Stimulated activated naive CD8-positive, alpha-beta T cell treated with anti-CD3 and anti-CD28 coated beads, Interleukin-15, Interleukin-2, amounts not matched to agents 100 ng/mL and 50 ng/mL, for 24 hours (primary cell): ENCODE results near the gene CPT1B.
"Not testable (repeated sequence)": the region's sequence is repeated elsewhere in the genome, so short reads cannot be mapped to it uniquely, and the experiment has no call there.

Experiments
- H3K27ac Mint-ChIP-seq: one replicate; pipeline ENCODE4 v1.8.0; 2021; ENCODE audit warnings: mild to moderate bottlenecking, mixed read lengths
- H3K27me3 Mint-ChIP-seq: one replicate; pipeline ENCODE4 v1.8.0; 2021; ENCODE audit warnings: mixed read lengths
- H3K36me3 Mint-ChIP-seq: one replicate; pipeline ENCODE4 v1.8.0; 2021; ENCODE audit warnings: low read depth, mixed read lengths
- H3K4me1 Mint-ChIP-seq: one replicate; pipeline ENCODE4 v1.8.0; 2021; ENCODE audit warnings: low read depth, mixed read lengths
- H3K4me3 Mint-ChIP-seq: one replicate; pipeline ENCODE4 v1.8.0; 2021; ENCODE audit warnings: mild to moderate bottlenecking, mixed read lengths
- H3K9me3 Mint-ChIP-seq: one replicate; pipeline ENCODE4 v1.8.0; 2021; ENCODE audit warnings: mixed read lengths

CPT1B gene

DNA sequence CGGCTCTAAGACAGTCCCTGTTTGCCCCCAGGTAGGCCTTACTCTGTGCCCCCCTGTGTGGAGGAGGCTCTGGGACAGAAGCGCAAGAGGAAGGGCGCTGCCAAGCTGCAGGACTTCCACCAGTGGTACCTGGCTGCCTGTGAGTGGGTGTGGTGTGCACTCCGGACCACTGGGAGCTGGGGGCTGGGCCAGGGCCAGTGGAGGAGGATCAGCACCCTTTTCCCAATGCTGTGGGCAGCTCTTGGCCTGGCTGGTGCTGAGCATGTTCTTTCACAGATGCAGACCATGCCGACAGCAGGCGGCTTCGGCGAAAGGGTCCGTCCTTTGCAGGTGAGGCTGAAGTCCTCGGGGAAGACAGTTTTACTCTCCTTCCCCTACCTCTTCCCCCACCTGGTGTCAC lies 56.5 kb downstream of the CPT1B start:
- H3K4me1 Mint-ChIP-seq = peaks cover 7% of the 10 kb centered on the region
- H3K9me3 Mint-ChIP-seq = no peaks in the 10 kb centered on the region
- H3K4me3 Mint-ChIP-seq = no peak overlapping the region
- H3K27ac Mint-ChIP-seq = no peak overlapping the region
- H3K27me3 Mint-ChIP-seq = no peaks in the 10 kb centered on the region
- peaks cover 30% of the 10 kb centered on the region for H3K36me3 Mint-ChIP-seq

DNA sequence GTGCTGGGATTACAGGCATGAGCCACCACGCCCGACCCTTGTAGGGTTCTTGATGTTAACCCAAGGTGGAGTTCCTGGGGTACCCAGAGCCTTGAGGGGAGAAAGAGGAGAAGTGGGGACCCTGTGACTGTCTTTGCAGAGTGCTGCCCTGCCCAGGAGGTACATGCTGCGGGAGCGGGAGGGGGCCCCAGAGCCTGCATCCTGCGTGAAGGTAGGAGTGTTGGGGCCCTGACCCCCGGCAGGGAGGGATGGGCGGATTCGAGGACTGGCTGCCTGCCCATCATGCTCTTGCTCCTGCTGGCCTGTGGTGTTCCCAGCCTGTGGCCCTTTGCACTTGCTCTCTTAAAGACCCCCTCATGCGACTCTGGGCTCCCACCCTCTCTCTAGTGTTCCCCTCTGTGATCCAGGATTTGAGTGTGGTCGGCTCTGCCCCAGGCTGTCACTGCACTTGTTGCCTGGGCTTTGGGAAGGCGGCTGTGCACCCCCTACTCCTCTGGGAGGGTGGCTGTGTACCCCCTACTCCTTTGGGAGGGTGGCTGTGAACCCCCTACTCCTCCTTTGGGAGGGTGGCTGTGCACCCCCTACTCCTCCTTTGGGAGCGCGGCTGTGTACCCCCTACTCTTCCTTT lies 57.3 kb downstream of the CPT1B start:
- Mint-ChIP-seq H3K4me1 (peaks cover 7% of the 10 kb centered on the region), H3K36me3 (peaks cover 38% of the 10 kb centered on the region), H3K9me3 (no peaks in the 10 kb centered on the region), H3K27ac (no peak overlapping the region), H3K4me3 (no peak overlapping the region), H3K27me3 (no peaks in the 10 kb centered on the region)

DNA sequence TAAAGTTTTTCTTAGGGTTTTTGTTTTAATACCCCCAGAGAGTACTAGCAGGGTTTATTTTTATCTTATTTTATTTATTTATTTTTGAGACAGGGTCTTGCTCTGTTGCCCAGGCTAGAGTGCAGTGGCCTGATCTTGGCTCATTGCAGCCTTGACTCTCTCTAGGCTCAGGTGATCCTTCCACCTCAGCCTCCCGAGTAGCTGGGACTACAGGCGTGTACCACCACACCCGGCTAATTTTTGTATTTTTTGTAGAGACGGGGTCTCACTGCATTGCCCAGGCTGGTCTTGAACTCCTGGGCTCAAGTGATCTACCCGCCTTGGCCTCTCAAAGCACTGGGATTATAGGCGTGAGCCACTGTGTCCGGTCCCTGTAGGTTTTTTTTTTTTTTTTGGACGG lies 58.0 kb downstream of the CPT1B start:
- not testable (repeated sequence) for H3K9me3 Mint-ChIP-seq, H3K4me3 Mint-ChIP-seq, H3K27ac Mint-ChIP-seq, H3K4me1 Mint-ChIP-seq, H3K27me3 Mint-ChIP-seq
- peaks cover 42% of the 10 kb centered on the region for H3K36me3 Mint-ChIP-seq

DNA sequence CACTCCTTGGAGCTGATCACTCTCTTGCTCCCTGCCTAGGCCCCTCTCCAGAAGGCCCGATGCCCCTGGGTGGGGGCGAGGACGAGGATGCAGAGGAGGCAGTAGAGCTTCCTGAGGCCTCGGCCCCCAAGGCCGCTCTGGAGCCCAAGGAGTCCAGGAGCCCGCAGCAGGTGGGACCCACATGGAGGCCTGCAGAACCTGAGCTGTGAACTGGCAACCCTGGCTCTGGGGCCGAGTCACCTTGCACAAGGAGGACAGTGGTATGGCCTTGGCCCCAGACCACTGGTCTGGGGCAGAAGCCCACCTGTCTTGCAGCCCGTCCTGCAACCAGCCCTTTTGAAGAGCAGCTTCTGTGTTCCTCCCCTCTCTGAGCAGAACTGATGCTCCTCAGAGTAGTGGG lies 59.1 kb downstream of the CPT1B start:
- H3K4me3 Mint-ChIP-seq = no peak overlapping the region
- H3K27ac Mint-ChIP-seq = no peak overlapping the region
- no peaks in the 10 kb centered on the region for H3K9me3 Mint-ChIP-seq
- peaks cover 5% of the 10 kb centered on the region for H3K4me1 Mint-ChIP-seq
- no peaks in the 10 kb centered on the region for H3K27me3 Mint-ChIP-seq
- H3K36me3 Mint-ChIP-seq = peaks cover 41% of the 10 kb centered on the region
